ACC112 (cell line): ENCODE measurements around the gene MUC3A.
"Not testable (repeated sequence)": the region's sequence is repeated elsewhere in the genome, so short reads cannot be mapped to it uniquely, and the experiment has no call there.

ENCODE experiments used
- H2AFZ ChIP-seq: fragments of 200-600 bp; sonication (generic); one replicate; pipeline ENCODE4 v1.6.0; 2017; ENCODE audit warnings: antibody characterized with exemption, low read length; ENCODE audit not compliant: unreplicated experiment
- H3K27ac ChIP-seq: fragments of 200-600 bp; sonication (generic); 2 replicates; pipeline ENCODE4 v1.5.1; 2014; ENCODE audit warnings: low read depth, mild to moderate bottlenecking, antibody characterized with exemption, low read length, moderate library complexity
- H3K27me3 ChIP-seq: fragments of 200-600 bp; sonication (generic); 2 replicates; pipeline ENCODE4 v1.6.1; 2014; ENCODE audit warnings: mild to moderate bottlenecking, antibody characterized with exemption, low read length, moderate library complexity, mixed read lengths; ENCODE audit not compliant: insufficient read depth
- H3K36me3 ChIP-seq: fragments of 200-600 bp; sonication (generic); 2 replicates; pipeline ENCODE4 v1.6.1; 2016; ENCODE audit warnings: mild to moderate bottlenecking, antibody characterized with exemption, low read length, moderate library complexity, mixed read lengths; ENCODE audit not compliant: insufficient read depth
- H3K4me1 ChIP-seq: fragments of 200-600 bp; sonication (generic); one replicate; pipeline ENCODE4 v1.6.1; 2016; ENCODE audit warnings: low read length, mixed read lengths; ENCODE audit not compliant: insufficient read depth, unreplicated experiment, control insufficient read depth
- H3K4me3 ChIP-seq: fragments of 200-600 bp; sonication (generic); 2 replicates; pipeline ENCODE4 v1.5.1; 2014; ENCODE audit warnings: mild to moderate bottlenecking, low read depth, low read length
- H3K79me2 ChIP-seq: fragments of 200-600 bp; sonication (generic); one replicate; pipeline ENCODE4 v1.6.0; 2016; ENCODE audit warnings: low read length; ENCODE audit not compliant: control insufficient read depth, unreplicated experiment, insufficient read depth

The MUC3A gene

GRCh38 chr7:100949227-100949932 is at the start of gene MUC3A:
Gene MUC3A (plus strand): TSS chr7:100949534. CDS start chr7:100949625, 91 bp downstream.
- Histone ChIP-seq H3K79me2 (no peaks in the 10 kb centered on the region), H3K36me3 (no peaks in the 10 kb centered on the region), H2AFZ (no peak within 1 kb of the TSS), H3K4me3 (no peak within 1 kb of the TSS), H3K4me1 (no peaks in the 10 kb centered on the region), H3K27ac (no peak within 1 kb of the TSS), H3K27me3 (peaks cover 53% of the 10 kb centered on the region)

GRCh38 chr7:100900978-100901377 is 48.4 kb upstream of the MUC3A start:
- no peak overlapping the region for H3K27ac ChIP-seq
- H3K36me3 ChIP-seq = no peaks in the 10 kb centered on the region
- peaks cover 18% of the 10 kb centered on the region for H3K27me3 ChIP-seq
- H3K79me2 ChIP-seq = no peaks in the 10 kb centered on the region
- H3K4me1 ChIP-seq = no peaks in the 10 kb centered on the region
- H2AFZ ChIP-seq = no peak overlapping the region
- H3K4me3 ChIP-seq = no peak overlapping the region

GRCh38 chr7:100901921-100902332 is 47.4 kb upstream of the MUC3A start:
- Histone ChIP-seq H3K36me3 (no peaks in the 10 kb centered on the region), H3K27ac (no peak overlapping the region), H3K4me1 (no peaks in the 10 kb centered on the region), H3K79me2 (no peaks in the 10 kb centered on the region), H2AFZ (no peak overlapping the region), H3K27me3 (peaks cover 10% of the 10 kb centered on the region; the same call in 1 of the 2 replicates), H3K4me3 (no peak overlapping the region)

GRCh38 chr7:100902638-100903037 is 46.7 kb upstream of the MUC3A start:
- H2AFZ ChIP-seq = no peak overlapping the region
- H3K36me3 ChIP-seq = no peaks in the 10 kb centered on the region
- H3K4me3 ChIP-seq = no peak overlapping the region
- H3K79me2 ChIP-seq = no peaks in the 10 kb centered on the region
- no peaks in the 10 kb centered on the region for H3K4me1 ChIP-seq
- H3K27ac ChIP-seq = no peak overlapping the region
- peaks cover 5% of the 10 kb centered on the region; the same call in 1 of the 2 replicates for H3K27me3 ChIP-seq

- H3K27me3 ChIP-seq = peaks cover 3% of the 10 kb centered on the region; the same call in 1 of the 2 replicates
- no peak overlapping the region for H2AFZ ChIP-seq
- H3K79me2 ChIP-seq = no peaks in the 10 kb centered on the region
- no peak overlapping the region for H3K27ac ChIP-seq
- H3K36me3 ChIP-seq = no peaks in the 10 kb centered on the region
- no peak overlapping the region for H3K4me3 ChIP-seq
- H3K4me1 ChIP-seq = no peaks in the 10 kb centered on the region
Observed at GRCh38 chr7:100908512-100908911, 40.8 kb upstream of the MUC3A start.

- H3K27me3 ChIP-seq, H3K4me3 ChIP-seq, H3K79me2 ChIP-seq, H2AFZ ChIP-seq, H3K27ac ChIP-seq, H3K4me1 ChIP-seq, H3K36me3 ChIP-seq: not testable (repeated sequence)
Observed at GRCh38 chr7:100910443-100910842, 38.9 kb upstream of the MUC3A start.

- no peak overlapping the region for H2AFZ ChIP-seq
- no peaks in the 10 kb centered on the region for H3K4me1 ChIP-seq
- H3K27ac ChIP-seq = no peak overlapping the region
- H3K4me3 ChIP-seq = no peak overlapping the region
- no peaks in the 10 kb centered on the region for H3K79me2 ChIP-seq
- peaks cover 3% of the 10 kb centered on the region; the same call in 1 of the 2 replicates for H3K27me3 ChIP-seq
- H3K36me3 ChIP-seq = no peaks in the 10 kb centered on the region
Observed at GRCh38 chr7:100911484-100911883, 37.9 kb upstream of the MUC3A start.

GRCh38 chr7:100914208-100914878 is 35.0 kb upstream of the MUC3A start:
- no peak overlapping the region for H2AFZ ChIP-seq
- H3K79me2 ChIP-seq = no peaks in the 10 kb centered on the region
- no peak overlapping the region for H3K27ac ChIP-seq
- no peaks in the 10 kb centered on the region for H3K36me3 ChIP-seq
- 0 out of 2 replicates have a peak, but pooled peaks cover 3% of the 10 kb centered on the region for H3K27me3 ChIP-seq
- H3K4me1 ChIP-seq = no peaks in the 10 kb centered on the region
- no peak overlapping the region for H3K4me3 ChIP-seq

GRCh38 chr7:100914879-100915447 is 34.4 kb upstream of the MUC3A start:
- H3K4me3 ChIP-seq = no peak overlapping the region
- H2AFZ ChIP-seq = no peak overlapping the region
- H3K4me1 ChIP-seq = no peaks in the 10 kb centered on the region
- H3K36me3 ChIP-seq = no peaks in the 10 kb centered on the region
- no peaks in the 10 kb centered on the region for H3K79me2 ChIP-seq
- no peak overlapping the region for H3K27ac ChIP-seq
- peaks cover 7% of the 10 kb centered on the region; the same call in 1 of the 2 replicates for H3K27me3 ChIP-seq

- H3K27me3 ChIP-seq = peaks cover 12% of the 10 kb centered on the region
- not testable (repeated sequence) for H3K4me1 ChIP-seq, H3K36me3 ChIP-seq, H3K4me3 ChIP-seq, H3K79me2 ChIP-seq, H2AFZ ChIP-seq, H3K27ac ChIP-seq
Observed at GRCh38 chr7:100919335-100919734, 30.0 kb upstream of the MUC3A start.
